Natural killer cell treated with Interleukin-12 subunit alpha and Interleukin-12 subunit beta and Interleukin-15 and Interleukin-18, amount 100 ng/mL, for 72 hours (primary cell): Measurements from ENCODE around the gene COX6B2. TPM values are rescaled to one million over a fixed set of nuclear protein-coding genes. Genes with fewer than 3 reads are reported as not detected.

ENCODE experiments used
- ATAC-seq, 2 donors: fragments of 150-1000 bp; cut with Tn5 transposase in 1 of 2; sonication (Bioruptor Pico), chemical (Tn5 transposase) in 1 of 2; 2 replicates each; pipeline ENCODE4 v1.10.0; 2021
- DNase-seq: peaks from one replicate; pipeline ENCODE4 v3.0.0; 2022; ENCODE audit warnings: low spot score
- H3K27ac Mint-ChIP-seq, 2 donors: 1 replicate in 1 of 2; 2 replicates in 1 of 2; pipeline ENCODE4 v1.8.0; 2022; ENCODE audit warnings: mixed read lengths in 2 of 2, mild to moderate bottlenecking in 1 of 2, moderate library complexity in 1 of 2
- H3K27me3 Mint-ChIP-seq, 2 donors: 1 replicate in 1 of 2; 2 replicates in 1 of 2; pipeline ENCODE4 v1.8.0; 2022; ENCODE audit warnings: mixed read lengths in 2 of 2
- H3K36me3 Mint-ChIP-seq: one replicate; pipeline ENCODE4 v1.8.0; 2022; ENCODE audit warnings: mixed read lengths
- H3K4me1 Mint-ChIP-seq, 2 donors: 1 replicate in 1 of 2; 2 replicates in 1 of 2; pipeline ENCODE4 v1.8.0; 2022; ENCODE audit warnings: low read depth in 2 of 2, mixed read lengths in 2 of 2, mild to moderate bottlenecking in 1 of 2
- H3K4me3 Mint-ChIP-seq: one replicate; pipeline ENCODE4 v1.8.0; 2022; ENCODE audit warnings: mixed read lengths
- H3K9me3 Mint-ChIP-seq: 2 replicates; pipeline ENCODE4 v1.8.0; 2022; ENCODE audit warnings: mixed read lengths
- total RNA-seq, 2 donors: library from RNA; stranded (reverse); gene quantifications; one replicate each; pipeline ENCODE4 v1.2.3, GENCODE V29; 2022

COX6B2 gene
- total RNA-seq, 2 donors from 2014 or later: not detected

DNA sequence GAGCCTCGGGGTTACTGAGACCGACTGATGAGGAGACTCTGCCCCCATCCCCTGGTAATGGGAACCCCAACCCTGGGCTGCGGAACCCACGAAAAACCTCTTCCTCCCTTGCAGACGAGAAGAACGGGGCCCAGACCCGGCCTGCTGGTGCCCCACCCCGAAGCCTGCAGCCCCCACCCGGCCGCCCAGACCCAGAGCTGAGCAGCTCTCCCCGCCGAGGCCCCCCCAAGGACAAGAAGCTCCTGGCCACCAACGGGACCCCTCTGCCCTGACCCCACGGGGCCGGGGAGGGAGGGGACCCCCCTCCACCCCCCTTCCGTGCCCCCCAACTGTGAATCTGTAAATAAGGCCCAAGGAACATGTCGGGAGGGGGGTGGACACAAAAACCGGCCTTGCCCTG lies 42.7 kb downstream of the COX6B2 start:
- no peaks in the 10 kb centered on the region for H3K4me1 Mint-ChIP-seq
- ATAC-seq (no peak), DNase-seq (no peak)
- no peak overlapping the region for H3K4me3 Mint-ChIP-seq
- no peaks in the 10 kb centered on the region for H3K9me3 Mint-ChIP-seq
- H3K27me3 Mint-ChIP-seq: no peaks in the 10 kb centered on the region
- H3K27ac Mint-ChIP-seq: no peak overlapping the region
- no peaks in the 10 kb centered on the region for H3K36me3 Mint-ChIP-seq

- Mint-ChIP-seq H3K27ac (no peak overlapping the region), H3K4me3 (no peak overlapping the region), H3K36me3 (no peaks in the 10 kb centered on the region), H3K27me3 (no peaks in the 10 kb centered on the region), H3K4me1 (no peaks in the 10 kb centered on the region), H3K9me3 (no peaks in the 10 kb centered on the region)
- ATAC-seq (no peak), DNase-seq (no peak)
These were observed 43.1 kb downstream of the COX6B2 start for GRCh38 chr19:55311397-55311796.

DNA sequence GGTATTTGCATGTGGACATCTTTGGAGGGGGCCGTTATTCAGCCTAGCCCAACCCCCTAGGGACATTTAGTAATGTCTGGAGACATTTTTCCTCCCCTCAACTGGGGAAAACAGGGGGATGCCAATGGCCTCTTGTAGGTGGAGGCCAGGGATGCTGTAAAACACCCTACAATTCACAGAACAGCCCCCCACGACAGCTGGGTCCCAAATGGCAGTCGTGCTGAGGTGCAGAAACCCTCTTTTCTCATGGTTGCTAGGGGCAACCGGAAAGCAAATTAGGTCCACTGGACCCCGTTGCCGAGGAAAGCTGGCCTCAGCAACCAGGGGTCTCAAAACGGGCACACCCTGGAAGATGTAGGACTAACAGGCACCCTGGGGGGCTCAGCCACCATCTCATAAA lies 44.0 kb downstream of the COX6B2 start:
- no peak overlapping the region for H3K27ac Mint-ChIP-seq
- H3K4me3 Mint-ChIP-seq: no peak overlapping the region
- H3K9me3 Mint-ChIP-seq: no peaks in the 10 kb centered on the region
- peaks cover 0 to under 1% of the 10 kb centered on the region in 2 donors for H3K4me1 Mint-ChIP-seq
- no peak for ATAC-seq
- H3K27me3 Mint-ChIP-seq: no peaks in the 10 kb centered on the region
- H3K36me3 Mint-ChIP-seq: no peaks in the 10 kb centered on the region
- no peak for DNase-seq

GRCh38 chr19:55309448-55309847 lies 45.1 kb downstream of the COX6B2 start:
- ATAC-seq: no peak
- no peak overlapping the region for H3K4me3 Mint-ChIP-seq
- H3K36me3 Mint-ChIP-seq: no peaks in the 10 kb centered on the region
- H3K9me3 Mint-ChIP-seq: no peaks in the 10 kb centered on the region
- peaks cover 0 to 3% of the 10 kb centered on the region in 2 donors for H3K4me1 Mint-ChIP-seq
- no peak overlapping the region for H3K27ac Mint-ChIP-seq
- DNase-seq: no peak
- no peaks in the 10 kb centered on the region for H3K27me3 Mint-ChIP-seq

GRCh38 chr19:55308281-55308680 lies 46.2 kb downstream of the COX6B2 start:
- no peak overlapping the region for H3K4me3 Mint-ChIP-seq
- H3K27ac Mint-ChIP-seq: no peak overlapping the region
- DNase-seq (no peak), ATAC-seq (no peak)
- peaks cover 0 to 3% of the 10 kb centered on the region in 2 donors for H3K4me1 Mint-ChIP-seq
- H3K9me3 Mint-ChIP-seq: no peaks in the 10 kb centered on the region
- H3K27me3 Mint-ChIP-seq: no peaks in the 10 kb centered on the region
- no peaks in the 10 kb centered on the region for H3K36me3 Mint-ChIP-seq

DNA sequence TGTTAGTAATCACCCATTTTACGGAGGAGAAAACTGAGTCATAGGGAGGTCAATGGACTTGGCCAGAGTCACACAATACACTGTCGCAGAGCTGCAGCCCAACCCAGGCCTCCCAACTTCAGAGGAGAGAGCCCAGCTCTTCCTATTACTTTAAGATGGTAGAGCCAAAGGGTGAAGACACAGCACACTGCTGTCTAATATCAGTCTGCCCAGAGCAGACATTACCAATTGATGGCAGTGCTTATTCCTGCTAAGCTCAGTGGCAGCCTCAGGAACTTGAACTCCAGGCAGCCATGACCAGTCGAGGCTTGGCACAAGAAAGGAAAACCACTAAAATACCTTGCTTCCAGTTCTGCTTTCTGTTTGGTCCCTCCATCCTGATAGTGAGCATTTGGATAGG lies 47.8 kb downstream of the COX6B2 start:
- H3K4me3 Mint-ChIP-seq: no peak overlapping the region
- no peaks in the 10 kb centered on the region for H3K9me3 Mint-ChIP-seq
- no peak for DNase-seq
- no peaks in the 10 kb centered on the region for H3K27me3 Mint-ChIP-seq
- ATAC-seq: no peak
- H3K27ac Mint-ChIP-seq: no peak overlapping the region
- H3K4me1 Mint-ChIP-seq: peaks cover 0 to 7% of the 10 kb centered on the region in 2 donors
- no peaks in the 10 kb centered on the region for H3K36me3 Mint-ChIP-seq

GRCh38 chr19:55305983-55306562 lies 48.4 kb downstream of the COX6B2 start:
- no peak for DNase-seq
- Mint-ChIP-seq H3K9me3 (no peaks in the 10 kb centered on the region), H3K27ac (no peak overlapping the region)

DNA sequence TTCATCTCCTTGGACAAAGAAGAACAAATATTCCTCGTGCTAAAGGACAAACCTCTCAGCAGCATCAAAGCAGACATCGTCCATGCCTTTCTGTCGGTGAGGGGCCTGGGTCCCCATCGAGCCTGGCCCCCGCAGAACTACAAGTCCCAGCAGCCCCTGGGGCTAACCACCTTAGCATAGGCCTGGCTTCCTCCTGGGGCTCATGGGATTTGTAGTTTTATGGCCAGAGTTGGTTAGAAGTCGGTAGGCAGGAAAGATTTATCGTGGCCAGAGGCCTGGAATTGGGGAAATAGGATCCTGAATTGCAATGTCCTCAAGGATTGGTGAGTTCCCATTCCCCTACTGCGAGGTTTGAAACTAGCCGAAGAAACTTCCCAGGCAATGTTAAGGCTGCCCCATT lies 49.0 kb downstream of the COX6B2 start:
- ATAC-seq: peak; percentile 52 to 70
- Mint-ChIP-seq H3K36me3 (no peaks in the 10 kb centered on the region), H3K27ac (no peak overlapping the region), H3K4me1 (peaks cover 0 to 9% of the 10 kb centered on the region in 2 donors), H3K9me3 (no peaks in the 10 kb centered on the region), H3K27me3 (no peaks in the 10 kb centered on the region), H3K4me3 (no peak overlapping the region)
- DNase-seq: no peak

More at GRCh38 chr19:55305983-55306562, 48.4 kb downstream of the COX6B2 start:
- ATAC-seq: no peak
- Mint-ChIP-seq H3K4me3 (no peak overlapping the region), H3K36me3 (no peaks in the 10 kb centered on the region), H3K27me3 (no peaks in the 10 kb centered on the region), H3K4me1 (peaks cover 0 to 9% of the 10 kb centered on the region in 2 donors)

- no peaks in the 10 kb centered on the region for H3K9me3 Mint-ChIP-seq
- H3K27me3 Mint-ChIP-seq: no peaks in the 10 kb centered on the region
- H3K4me1 Mint-ChIP-seq: peaks cover 0 to 11% of the 10 kb centered on the region in 2 donors
- no peak overlapping the region for H3K27ac Mint-ChIP-seq
- H3K4me3 Mint-ChIP-seq: no peak overlapping the region
- ATAC-seq (no peak), DNase-seq (no peak)
- H3K36me3 Mint-ChIP-seq: no peaks in the 10 kb centered on the region
These were observed 49.5 kb downstream of the COX6B2 start for GRCh38 chr19:55304980-55305379.

- Mint-ChIP-seq H3K36me3 (no peaks in the 10 kb centered on the region), H3K4me1 (peaks cover 0 to 13% of the 10 kb centered on the region in 2 donors), H3K27ac (no peak overlapping the region), H3K9me3 (no peaks in the 10 kb centered on the region), H3K4me3 (no peak overlapping the region), H3K27me3 (no peaks in the 10 kb centered on the region)
- ATAC-seq (no peak), DNase-seq (no peak)
These were observed 50.1 kb downstream of the COX6B2 start for GRCh38 chr19:55304279-55304978.

- H3K4me1 Mint-ChIP-seq: peaks cover 0 to 13% of the 10 kb centered on the region in 2 donors
These were observed 51.0 kb downstream of the COX6B2 start for GRCh38 chr19:55303477-55303876.

DNA sequence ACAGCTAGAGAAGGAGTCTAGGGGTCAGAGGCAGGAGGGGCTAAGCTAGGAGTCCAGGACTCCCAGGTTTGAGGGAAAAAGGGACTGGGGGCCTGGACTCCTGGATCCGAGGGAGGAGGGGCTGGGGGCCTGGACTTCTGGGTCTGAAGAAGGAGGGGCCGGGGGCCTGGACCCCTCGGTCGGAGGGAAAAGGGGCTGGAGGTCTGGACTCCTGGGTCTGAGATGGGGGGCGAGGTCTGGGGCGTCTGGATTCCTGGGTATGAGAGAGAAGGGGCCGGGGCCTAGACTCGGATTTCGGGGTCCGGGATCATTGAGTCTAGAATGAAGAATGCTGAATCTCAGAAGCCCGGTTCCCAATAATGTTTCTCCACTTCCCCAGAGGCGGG lies 52.2 kb downstream of the COX6B2 start:
- Mint-ChIP-seq H3K27ac (peak overlapping the region; percentile 76 to 90), H3K9me3 (no peaks in the 10 kb centered on the region), H3K27me3 (no peaks in the 10 kb centered on the region), H3K36me3 (no peaks in the 10 kb centered on the region), H3K4me3 (peak overlapping the region; percentile 84), H3K4me1 (peaks cover 0 to 13% of the 10 kb centered on the region in 2 donors)
- no peak for ATAC-seq
- no peak for DNase-seq

More at GRCh38 chr19:55303477-55303876, 51.0 kb downstream of the COX6B2 start:
- Mint-ChIP-seq H3K36me3 (no peaks in the 10 kb centered on the region), H3K27me3 (no peaks in the 10 kb centered on the region), H3K4me3 (no peak overlapping the region), H3K9me3 (no peaks in the 10 kb centered on the region), H3K27ac (no peak overlapping the region)
- DNase-seq (no peak), ATAC-seq (no peak)

DNA sequence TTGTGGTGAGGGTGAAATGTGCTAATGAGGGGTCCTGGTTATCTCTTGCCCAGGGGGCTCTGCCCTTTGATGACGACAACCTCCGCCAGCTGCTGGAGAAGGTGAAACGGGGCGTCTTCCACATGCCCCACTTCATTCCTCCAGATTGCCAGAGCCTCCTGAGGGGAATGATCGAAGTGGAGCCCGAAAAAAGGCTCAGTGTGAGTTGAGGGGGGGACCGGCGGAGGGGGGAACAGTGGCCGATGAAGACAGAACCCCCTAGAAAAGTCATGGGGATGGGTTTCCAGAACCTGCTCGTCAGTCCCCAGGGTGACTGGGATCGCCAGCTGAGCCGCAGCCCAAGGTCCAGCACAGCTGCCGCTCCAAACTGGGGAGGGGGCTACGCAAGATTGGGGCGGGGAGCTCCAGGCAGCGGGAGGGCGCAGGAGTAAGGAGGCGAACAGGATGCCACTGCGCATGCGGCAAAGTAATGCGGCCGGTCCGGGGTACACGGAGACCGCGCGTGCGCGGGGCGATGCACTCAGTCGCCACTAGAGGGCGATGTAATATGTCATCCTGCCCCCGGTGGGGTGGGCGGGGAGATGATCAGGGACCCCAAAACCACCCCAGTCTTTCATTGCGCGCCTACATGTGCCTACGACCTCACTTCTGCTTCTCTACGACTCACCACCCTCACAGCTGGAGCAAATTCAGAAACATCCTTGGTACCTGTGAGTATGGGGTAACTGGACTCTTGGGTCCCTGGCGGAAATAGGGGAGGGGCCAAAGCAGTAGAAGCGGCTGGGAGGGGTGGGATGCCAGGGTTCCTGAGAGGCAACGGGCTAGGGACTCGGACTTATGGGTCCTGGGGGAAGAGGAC lies 52.8 kb downstream of the COX6B2 start:
- no peaks in the 10 kb centered on the region for H3K36me3 Mint-ChIP-seq
- no peaks in the 10 kb centered on the region for H3K9me3 Mint-ChIP-seq
- peak overlapping the region; percentile 76 to 90 for H3K27ac Mint-ChIP-seq
- peak; percentile 94 for DNase-seq
- peaks cover 0 to 13% of the 10 kb centered on the region in 2 donors for H3K4me1 Mint-ChIP-seq
- H3K4me3 Mint-ChIP-seq: peak overlapping the region; percentile 84
- ATAC-seq: peak; percentile 91 to 95
- H3K27me3 Mint-ChIP-seq: no peaks in the 10 kb centered on the region
